Measurements from ENCODE around the gene CDC42BPG.

The CDC42BPG gene

DNA sequence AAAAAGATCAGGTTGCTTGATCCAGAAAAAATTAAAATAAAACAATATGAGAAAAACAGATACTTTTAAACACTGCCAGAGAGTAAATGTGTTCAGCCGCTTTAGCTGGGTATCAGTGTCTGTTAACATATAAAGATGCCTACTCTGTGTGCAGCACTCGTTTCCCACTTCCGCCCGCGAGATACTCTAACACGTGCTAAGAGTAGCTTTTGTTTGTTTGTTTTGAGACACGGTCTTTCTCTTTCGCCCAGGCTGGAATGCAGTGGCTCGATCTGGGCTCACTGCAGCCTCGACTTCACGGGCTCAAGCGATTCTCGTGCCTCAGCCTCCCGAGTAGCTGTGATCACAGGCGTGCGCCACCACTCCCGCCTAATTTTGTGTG is 33.6 kb downstream of the CDC42BPG start:
- H3K4me1 ChIP-seq (ENCODE audit: insufficient read depth, low read length, severe bottlenecking) = peaks cover 27% of the 10 kb centered on the region
- peak overlapping the region; percentile 79 for H3K4me2 ChIP-seq (ENCODE audit: low read length)
- H2AFZ ChIP-seq (ENCODE audit: low read length) = peak overlapping the region; percentile 15; the same call in 1 of the 2 replicates
- TF ChIP-seq, protein P1, sequence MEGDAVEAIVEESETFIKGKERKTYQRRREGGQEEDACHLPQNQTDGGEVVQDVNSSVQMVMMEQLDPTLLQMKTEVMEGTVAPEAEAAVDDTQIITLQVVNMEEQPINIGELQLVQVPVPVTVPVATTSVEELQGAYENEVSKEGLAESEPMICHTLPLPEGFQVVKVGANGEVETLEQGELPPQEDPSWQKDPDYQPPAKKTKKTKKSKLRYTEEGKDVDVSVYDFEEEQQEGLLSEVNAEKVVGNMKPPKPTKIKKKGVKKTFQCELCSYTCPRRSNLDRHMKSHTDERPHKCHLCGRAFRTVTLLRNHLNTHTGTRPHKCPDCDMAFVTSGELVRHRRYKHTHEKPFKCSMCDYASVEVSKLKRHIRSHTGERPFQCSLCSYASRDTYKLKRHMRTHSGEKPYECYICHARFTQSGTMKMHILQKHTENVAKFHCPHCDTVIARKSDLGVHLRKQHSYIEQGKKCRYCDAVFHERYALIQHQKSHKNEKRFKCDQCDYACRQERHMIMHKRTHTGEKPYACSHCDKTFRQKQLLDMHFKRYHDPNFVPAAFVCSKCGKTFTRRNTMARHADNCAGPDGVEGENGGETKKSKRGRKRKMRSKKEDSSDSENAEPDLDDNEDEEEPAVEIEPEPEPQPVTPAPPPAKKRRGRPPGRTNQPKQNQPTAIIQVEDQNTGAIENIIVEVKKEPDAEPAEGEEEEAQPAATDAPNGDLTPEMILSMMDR (IDR thresholded peaks at IDR 0.05; ENCODE audit: low read length) = no peak
- no peaks in the 10 kb centered on the region for H3K9me2 ChIP-seq (ENCODE audit: low read depth, low read length)
- H3K27me3 ChIP-seq (ENCODE audit: insufficient read depth, low read length) = no peaks in the 10 kb centered on the region
- H3K27ac ChIP-seq (ENCODE audit: low read depth, low read length, poor library complexity, severe bottlenecking) = peak overlapping the region; percentile 66
- H3K36me3 ChIP-seq (ENCODE audit: insufficient read depth, low read length) = peaks cover 19% of the 10 kb centered on the region; the same call in 1 of the 2 replicates
- H3K9ac ChIP-seq (ENCODE audit: low read length) = peak overlapping the region; percentile 94
- no peaks in the 10 kb centered on the region for H3K79me2 ChIP-seq (ENCODE audit: insufficient read depth, low read length)
- H3K9me3 ChIP-seq (ENCODE audit: low read length) = no peaks in the 10 kb centered on the region
- peak overlapping the region; percentile 91 for H3K4me3 ChIP-seq (ENCODE audit: low read depth, low read length, poor library complexity, severe bottlenecking)
- H3F3A ChIP-seq (ENCODE audit: insufficient read depth, low read length) = 0 out of 2 replicates have a peak, but pooled peaks cover 3% of the 10 kb centered on the region
- H4K20me1 ChIP-seq (ENCODE audit: insufficient read depth, low read length) = no peaks in the 10 kb centered on the region

- H3K36me3 ChIP-seq (ENCODE audit: insufficient read depth, low read length) = peaks cover 24% of the 10 kb centered on the region; the same call in 1 of the 2 replicates
- H3K4me3 ChIP-seq (ENCODE audit: low read depth, low read length, poor library complexity, severe bottlenecking) = peak within 1 kb of the TSS; percentile 91
- H3K4me2 ChIP-seq (ENCODE audit: low read length) = peak within 1 kb of the TSS; percentile 79
- H3K79me2 ChIP-seq (ENCODE audit: insufficient read depth, low read length) = no peaks in the 10 kb centered on the region
- H3F3A ChIP-seq (ENCODE audit: insufficient read depth, low read length) = 0 out of 2 replicates have a peak, but pooled peaks cover 3% of the 10 kb centered on the region
- H3K9me2 ChIP-seq (ENCODE audit: low read depth, low read length) = no peaks in the 10 kb centered on the region
- no peaks in the 10 kb centered on the region for H3K27me3 ChIP-seq (ENCODE audit: insufficient read depth, low read length)
- no peak for TF ChIP-seq EZH2 (IDR thresholded peaks at IDR 0.05; ENCODE audit: borderline replicate concordance, low read length)
- TF ChIP-seq, protein P1 (IDR thresholded peaks at IDR 0.05; ENCODE audit: low read length) = no peak
- H2AFZ ChIP-seq (ENCODE audit: low read length) = peak within 1 kb of the TSS; percentile 15; the same call in 1 of the 2 replicates
- no peaks in the 10 kb centered on the region for H4K20me1 ChIP-seq (ENCODE audit: insufficient read depth, low read length)
- peaks cover 27% of the 10 kb centered on the region for H3K4me1 ChIP-seq (ENCODE audit: insufficient read depth, low read length, severe bottlenecking)
- peak within 1 kb of the TSS; percentile 66 for H3K27ac ChIP-seq (ENCODE audit: low read depth, low read length, poor library complexity, severe bottlenecking)
- H3K9ac ChIP-seq (ENCODE audit: low read length) = peak within 1 kb of the TSS; percentile 94
- no peaks in the 10 kb centered on the region for H3K9me3 ChIP-seq (ENCODE audit: low read length)
These were observed 34.1 kb downstream of the CDC42BPG start, which contains the start of gene MEN1 for GRCh38 chr11:64810271-64810890. Gene MEN1 (minus strand): TSS chr11:64810551. CDS start chr11:64810109, 442 bp downstream.

- Histone ChIP-seq H2AFZ (ENCODE audit: low read length) (no peak overlapping the region), H3K4me1 (ENCODE audit: insufficient read depth, low read length, severe bottlenecking) (peaks cover 25% of the 10 kb centered on the region), H4K20me1 (ENCODE audit: insufficient read depth, low read length) (no peaks in the 10 kb centered on the region), H3K9ac (ENCODE audit: low read length) (peak overlapping the region; percentile 94), H3K27ac (ENCODE audit: low read depth, low read length, poor library complexity, severe bottlenecking) (peak overlapping the region; percentile 66), H3F3A (ENCODE audit: insufficient read depth, low read length) (0 out of 2 replicates have a peak, but pooled peaks cover under 1% of the 10 kb centered on the region), H3K4me2 (ENCODE audit: low read length) (peak overlapping the region; percentile 79), H3K9me3 (ENCODE audit: low read length) (no peaks in the 10 kb centered on the region), H3K4me3 (ENCODE audit: low read depth, low read length, poor library complexity, severe bottlenecking) (peak overlapping the region; percentile 91), H3K79me2 (ENCODE audit: insufficient read depth, low read length) (no peaks in the 10 kb centered on the region), H3K36me3 (ENCODE audit: insufficient read depth, low read length) (peaks cover 30% of the 10 kb centered on the region; the same call in 1 of the 2 replicates), H3K9me2 (ENCODE audit: low read depth, low read length) (no peaks in the 10 kb centered on the region), H3K27me3 (ENCODE audit: insufficient read depth, low read length) (no peaks in the 10 kb centered on the region)
- TF ChIP-seq, protein P1 (IDR thresholded peaks at IDR 0.05; ENCODE audit: low read length) = no peak
- no peak for TF ChIP-seq EZH2 (IDR thresholded peaks at IDR 0.05; ENCODE audit: borderline replicate concordance, low read length)
These were observed 34.6 kb downstream of the CDC42BPG start for GRCh38 chr11:64809781-64810241.
